ENCODE results near the gene C2orf92. TPM values are rescaled to one million over a fixed set of nuclear protein-coding genes. Genes with fewer than 3 reads are reported as not detected.

The C2orf92 gene
- total RNA-seq, 2 experiments from 2014 or later: 5.9 to 11.2 TPM

DNA sequence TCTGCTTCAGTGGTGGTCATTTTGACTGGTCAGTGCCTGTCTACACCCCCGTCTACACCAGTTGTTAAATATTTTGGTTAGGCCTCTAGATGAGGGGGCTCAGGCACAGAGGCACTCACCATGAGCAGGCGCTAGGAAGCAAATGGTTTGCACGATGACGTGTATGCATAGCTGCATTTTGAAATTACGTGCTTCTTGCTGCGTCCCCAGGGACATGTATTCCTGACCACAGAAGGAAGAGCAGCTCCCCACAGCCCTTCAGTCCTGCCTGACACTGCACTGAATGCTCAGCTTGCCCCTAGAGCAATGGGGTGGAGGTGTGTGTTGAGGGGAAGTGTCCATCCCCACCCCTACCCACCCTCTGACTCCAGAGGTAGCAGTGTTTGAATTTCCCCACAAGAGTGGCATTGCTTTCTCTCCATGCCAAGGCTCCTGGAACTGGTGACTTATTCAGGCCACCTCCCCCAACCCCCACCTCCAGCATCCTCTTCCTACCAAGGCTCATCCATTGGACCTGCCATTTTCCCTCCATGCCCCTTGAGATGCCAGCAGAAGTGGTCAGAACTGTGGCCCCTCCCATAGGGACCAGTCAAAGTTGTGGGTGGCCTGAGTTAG, 32.4 kb downstream of the C2orf92 start:
- H3K4me3 ChIP-seq (ENCODE audit: low read depth, low read length, poor library complexity, severe bottlenecking): no peak overlapping the region
- DNase-seq (ENCODE audit: low spot score): no peak
- no peak overlapping the region for H2AFZ ChIP-seq (ENCODE audit: low read length)
- no peak overlapping the region for H3K27ac ChIP-seq (ENCODE audit: low read depth, low read length, poor library complexity, severe bottlenecking)
- H3K79me2 ChIP-seq (ENCODE audit: insufficient read depth, low read depth, low read length): no peaks in the 10 kb centered on the region
- H3K4me1 ChIP-seq (ENCODE audit: insufficient read depth, low read length, poor library complexity, severe bottlenecking): peaks cover 3% of the 10 kb centered on the region
- H3K9me2 ChIP-seq (ENCODE audit: insufficient read depth, low read length): no peaks in the 10 kb centered on the region
- TF ChIP-seq, protein P1, sequence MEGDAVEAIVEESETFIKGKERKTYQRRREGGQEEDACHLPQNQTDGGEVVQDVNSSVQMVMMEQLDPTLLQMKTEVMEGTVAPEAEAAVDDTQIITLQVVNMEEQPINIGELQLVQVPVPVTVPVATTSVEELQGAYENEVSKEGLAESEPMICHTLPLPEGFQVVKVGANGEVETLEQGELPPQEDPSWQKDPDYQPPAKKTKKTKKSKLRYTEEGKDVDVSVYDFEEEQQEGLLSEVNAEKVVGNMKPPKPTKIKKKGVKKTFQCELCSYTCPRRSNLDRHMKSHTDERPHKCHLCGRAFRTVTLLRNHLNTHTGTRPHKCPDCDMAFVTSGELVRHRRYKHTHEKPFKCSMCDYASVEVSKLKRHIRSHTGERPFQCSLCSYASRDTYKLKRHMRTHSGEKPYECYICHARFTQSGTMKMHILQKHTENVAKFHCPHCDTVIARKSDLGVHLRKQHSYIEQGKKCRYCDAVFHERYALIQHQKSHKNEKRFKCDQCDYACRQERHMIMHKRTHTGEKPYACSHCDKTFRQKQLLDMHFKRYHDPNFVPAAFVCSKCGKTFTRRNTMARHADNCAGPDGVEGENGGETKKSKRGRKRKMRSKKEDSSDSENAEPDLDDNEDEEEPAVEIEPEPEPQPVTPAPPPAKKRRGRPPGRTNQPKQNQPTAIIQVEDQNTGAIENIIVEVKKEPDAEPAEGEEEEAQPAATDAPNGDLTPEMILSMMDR (conservative IDR thresholded peaks at IDR 0.05; ENCODE audit: low read length): no peak
- no peak for TF ChIP-seq EZH2phosphoT487 (IDR thresholded peaks at IDR 0.05; ENCODE audit: borderline replicate concordance, low read depth, low read length)
- H3K9me3 ChIP-seq (ENCODE audit: low read length): no peaks in the 10 kb centered on the region
- H3K36me3 ChIP-seq (ENCODE audit: insufficient read depth, low read length): no peaks in the 10 kb centered on the region
- no peaks in the 10 kb centered on the region for H4K20me1 ChIP-seq (ENCODE audit: insufficient read depth, low read length)
- intact Hi-C loops (cut with micrococcal nuclease; ENCODE audit: unreplicated experiment): no loop called here
- ChIA-PET CTCF (ENCODE audit: unreplicated experiment) (no interaction called here), POLR2A (interaction anchor here (0.6 kb wide), 1 partner anchor 18 kb away, joined by 3 read pairs; no protein-coding TSS in a partner anchor)
- no peak overlapping the region for H3K4me2 ChIP-seq (ENCODE audit: low read length)
- BruUV-seq (replicated peaks): no TSS peak

DNA sequence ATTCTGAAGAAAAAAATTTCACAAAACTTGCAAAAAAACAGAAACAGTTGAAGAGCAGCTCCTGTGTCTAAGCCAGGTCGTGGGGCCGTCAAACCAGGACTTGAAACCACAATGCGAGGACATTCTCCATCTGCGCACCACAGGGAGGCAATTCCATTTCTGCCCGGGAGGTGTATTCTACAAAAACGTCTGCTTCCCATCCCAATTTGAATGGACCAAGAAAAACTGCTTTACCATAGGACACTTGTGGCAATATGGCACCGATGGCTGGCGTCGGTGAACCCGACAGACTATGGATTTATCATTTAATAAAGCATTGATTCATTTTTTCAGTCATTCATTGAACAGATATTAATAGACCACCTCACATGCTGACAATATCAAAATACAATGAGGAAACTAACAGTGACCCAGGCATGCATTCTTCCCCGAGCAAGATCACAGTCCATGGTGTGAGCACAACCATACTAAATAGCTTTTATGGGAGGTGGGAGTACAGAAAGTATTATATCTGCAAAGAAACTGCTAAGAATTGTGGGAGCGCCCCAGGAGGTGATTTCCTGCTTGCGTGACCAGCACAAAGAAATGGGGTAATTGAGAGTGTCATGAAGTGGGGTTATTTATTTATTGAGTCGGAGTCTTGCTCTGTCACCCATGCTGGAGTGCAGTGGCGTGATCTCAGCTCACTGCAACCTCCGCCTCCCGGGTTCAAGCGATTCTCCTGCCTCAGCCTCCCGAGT, 33.4 kb downstream of the C2orf92 start:
- TF ChIP-seq, protein P1 (conservative IDR thresholded peaks at IDR 0.05; ENCODE audit: low read length): no peak
- no peak for TF ChIP-seq EZH2phosphoT487 (IDR thresholded peaks at IDR 0.05; ENCODE audit: borderline replicate concordance, low read depth, low read length)
- Histone ChIP-seq H3K36me3 (ENCODE audit: insufficient read depth, low read length) (no peaks in the 10 kb centered on the region), H4K20me1 (ENCODE audit: insufficient read depth, low read length) (no peaks in the 10 kb centered on the region), H3K79me2 (ENCODE audit: insufficient read depth, low read depth, low read length) (no peaks in the 10 kb centered on the region), H3K4me1 (ENCODE audit: insufficient read depth, low read length, poor library complexity, severe bottlenecking) (no peaks in the 10 kb centered on the region), H2AFZ (ENCODE audit: low read length) (no peak overlapping the region), H3K27ac (ENCODE audit: low read depth, low read length, poor library complexity, severe bottlenecking) (no peak overlapping the region), H3K4me3 (ENCODE audit: low read depth, low read length, poor library complexity, severe bottlenecking) (no peak overlapping the region), H3K9me3 (ENCODE audit: low read length) (no peaks in the 10 kb centered on the region), H3K4me2 (ENCODE audit: low read length) (no peak overlapping the region), H3K9me2 (ENCODE audit: insufficient read depth, low read length) (no peaks in the 10 kb centered on the region)
- no peak for DNase-seq (ENCODE audit: low spot score)
- ChIA-PET CTCF (ENCODE audit: unreplicated experiment) (no interaction called here), POLR2A (interaction anchor here (0.6 kb wide), 1 partner anchor 129 kb away, joined by 4 read pairs; no protein-coding TSS in a partner anchor)
- BruUV-seq (replicated peaks): no TSS peak
- intact Hi-C loops (cut with micrococcal nuclease; ENCODE audit: unreplicated experiment): no loop called here

DNA sequence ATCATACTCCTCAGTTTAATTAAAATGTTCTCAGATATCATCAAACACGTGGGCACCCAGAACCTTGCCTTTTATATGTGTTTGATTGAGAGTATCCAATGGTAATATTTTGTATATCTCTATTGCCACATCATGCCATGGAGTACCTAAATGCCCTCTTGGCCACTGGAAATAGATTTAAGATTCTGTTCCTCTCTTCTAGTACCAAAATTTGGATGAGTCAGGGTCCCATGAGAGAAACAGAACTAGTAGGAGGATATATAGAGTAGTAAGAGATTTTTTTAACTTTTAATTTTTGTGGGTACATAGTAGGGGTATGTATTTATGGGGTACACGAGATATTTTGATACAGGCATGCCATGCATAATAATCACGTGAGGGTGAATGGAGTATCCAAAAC, 34.2 kb downstream of the C2orf92 start:
- BruUV-seq (replicated peaks): no TSS peak
- Histone ChIP-seq H4K20me1 (ENCODE audit: insufficient read depth, low read length) (no peaks in the 10 kb centered on the region), H3K4me1 (ENCODE audit: insufficient read depth, low read length, poor library complexity, severe bottlenecking) (no peaks in the 10 kb centered on the region), H3K4me3 (ENCODE audit: low read depth, low read length, poor library complexity, severe bottlenecking) (no peak overlapping the region), H3K27ac (ENCODE audit: low read depth, low read length, poor library complexity, severe bottlenecking) (no peak overlapping the region), H2AFZ (ENCODE audit: low read length) (no peak overlapping the region), H3K79me2 (ENCODE audit: insufficient read depth, low read depth, low read length) (no peaks in the 10 kb centered on the region), H3K9me3 (ENCODE audit: low read length) (no peaks in the 10 kb centered on the region), H3K9me2 (ENCODE audit: insufficient read depth, low read length) (no peaks in the 10 kb centered on the region), H3K36me3 (ENCODE audit: insufficient read depth, low read length) (no peaks in the 10 kb centered on the region), H3K4me2 (ENCODE audit: low read length) (no peak overlapping the region)
- intact Hi-C loops (cut with micrococcal nuclease; ENCODE audit: unreplicated experiment): no loop called here
- ChIA-PET POLR2A (no interaction called here), CTCF (ENCODE audit: unreplicated experiment) (no interaction called here)
- no peak for DNase-seq (ENCODE audit: low spot score)
- TF ChIP-seq, protein P1 (conservative IDR thresholded peaks at IDR 0.05; ENCODE audit: low read length): no peak
- TF ChIP-seq EZH2phosphoT487 (IDR thresholded peaks at IDR 0.05; ENCODE audit: borderline replicate concordance, low read depth, low read length): no peak
